GM12878 (cell line): Measurements from ENCODE around the gene METRNL. TPM values are rescaled to one million over a fixed set of nuclear protein-coding genes. Genes with fewer than 3 reads are reported as not detected.

ENCODE experiments used
- BHLHE40 ChIP-seq, 2 experiments: fragments of 450-650 bp in 1 of 2; IDR thresholded peaks; 2 replicates each; pipeline ENCODE4 v1.6.1; 2011 to 2017; ENCODE audit warnings: low read depth in 2 of 2, borderline replicate concordance in 1 of 2, improper control_type of control experiment in 1 of 2, low read length in 1 of 2, mild to moderate bottlenecking in 1 of 2
- BMI1 ChIP-seq: fragments of 450-650 bp; IDR thresholded peaks from 2 replicates; pipeline ENCODE4 v1.6.1; 2016; ENCODE audit warnings: mild to moderate bottlenecking, moderate library complexity, borderline replicate concordance
- EGR1 ChIP-seq, 2 experiments: IDR thresholded peaks; 1 replicate in 1 of 2; 2 replicates in 1 of 2; pipeline ENCODE4 v1.6.1; 2011 to 2012; ENCODE audit warnings: low read depth in 2 of 2, low read length in 2 of 2, borderline replicate concordance in 1 of 2, mild to moderate bottlenecking in 1 of 2, moderate library complexity in 1 of 2
- ETV6 ChIP-seq, 2 experiments: fragments of 450-650 bp in 1 of 2; IDR thresholded peaks in 1 of 2; conservative IDR thresholded peaks in 1 of 2; 2 replicates each; pipeline ENCODE4 v1.6.1; 2014; ENCODE audit warnings: antibody characterized with exemption in 1 of 2, borderline replicate concordance in 1 of 2, low read depth in 1 of 2, mild to moderate bottlenecking in 1 of 2, moderate library complexity in 1 of 2
- EZH2 ChIP-seq: IDR thresholded peaks from 2 replicates; pipeline ENCODE4 v1.6.1; 2012; ENCODE audit warnings: low read depth, mild to moderate bottlenecking, control low read depth, inconsistent platforms, low read length, borderline replicate concordance; ENCODE audit not compliant: control insufficient read depth
- HCFC1 ChIP-seq: fragments of 150-350 bp; IDR thresholded peaks from 2 replicates; pipeline ENCODE4 v1.6.1; 2014; ENCODE audit warnings: low read length
- IKZF1 ChIP-seq: fragments of 450-650 bp; conservative IDR thresholded peaks from 2 replicates; pipeline ENCODE4 v1.6.1; 2017; ENCODE audit warnings: antibody characterized with exemption, mild to moderate bottlenecking
- JUND ChIP-seq: IDR thresholded peaks from 2 replicates; pipeline ENCODE4 v1.6.1; 2012; ENCODE audit warnings: low read depth, mild to moderate bottlenecking, low read length, improper control_type of control experiment, moderate library complexity
- KLF5 ChIP-seq: fragments of 450-650 bp; IDR thresholded peaks from 2 replicates; pipeline ENCODE4 v1.6.1; 2014; ENCODE audit warnings: mild to moderate bottlenecking; ENCODE audit not compliant: partially characterized antibody
- MEF2B ChIP-seq: fragments of 450-650 bp; IDR thresholded peaks from 2 replicates; pipeline ENCODE4 v1.6.1; 2018; ENCODE audit warnings: mild to moderate bottlenecking, moderate library complexity; ENCODE audit not compliant: partially characterized antibody, poor library complexity, severe bottlenecking
- NFYA ChIP-seq: IDR thresholded peaks from 2 replicates; pipeline ENCODE4 v1.6.1; 2011; ENCODE audit warnings: low read depth, mild to moderate bottlenecking, low read length, improper control_type of control experiment, borderline replicate concordance
- PAX8 ChIP-seq: fragments of 450-650 bp; IDR thresholded peaks from 2 replicates; pipeline ENCODE4 v1.6.1; 2017; ENCODE audit warnings: mild to moderate bottlenecking, moderate library complexity
- SMAD5 ChIP-seq: IDR thresholded peaks from 2 replicates; pipeline ENCODE4 v1.6.1; 2016; ENCODE audit warnings: antibody characterized with exemption, low read depth
- SMC3 ChIP-seq: IDR thresholded peaks from 2 replicates; pipeline ENCODE4 v1.6.1; 2011; ENCODE audit warnings: low read length, improper control_type of control experiment, borderline replicate concordance
- SUZ12 ChIP-seq: fragments of 200-600 bp; sonication (generic); IDR thresholded peaks from one replicate; pipeline ENCODE4 v1.6.1; 2018; ENCODE audit warnings: antibody characterized with exemption, mild to moderate bottlenecking; ENCODE audit not compliant: unreplicated experiment
- ZBED1 ChIP-seq: IDR thresholded peaks from 2 replicates; pipeline ENCODE4 v1.6.1; 2016; ENCODE audit warnings: borderline replicate concordance
- ZNF217 ChIP-seq: fragments of 450-650 bp; IDR thresholded peaks from 2 replicates; pipeline ENCODE4 v1.6.1; 2017; ENCODE audit warnings: antibody characterized with exemption, mild to moderate bottlenecking
- polyA plus RNA-seq, 11 experiments: library from polyadenylated mRNA; depleted of rRNA in 4 of 11; unstranded in 6 of 11; stranded (reverse) in 5 of 11; fragments of >200 nt; fragmentation: Nextera tagmentation in 4 of 11; fragmentation: Illumina TruSeq in 1 of 11; extraction: Ambion mirVana in 4 of 11; extraction: Trizol in 1 of 11; gene quantifications; 1 replicate in 1 of 11; 2 replicates in 10 of 11; pipeline versions ENCODE4 v1.2.1 to v1.2.3, GENCODE V29; 2011 to 2016; ENCODE audit warnings: inconsistent platforms in 2 of 11, missing spikeins in 2 of 11, low read depth in 1 of 11
- total RNA-seq, 4 experiments: library from RNA; depleted of rRNA in 3 of 4; stranded (reverse); fragments of >200 nt in 3 of 4; fragmentation: Illumina TruSeq in 1 of 4; extraction: Trizol in 1 of 4; gene quantifications; 2 replicates each; pipeline versions ENCODE4 v1.2.1 to v1.2.3, GENCODE V29; 2013 to 2021
- TF ChIP-seq, protein P1 (sequence below): IDR thresholded peaks from 2 replicates; pipeline ENCODE4 v1.6.1; 2011; ENCODE audit warnings: borderline replicate concordance, low read depth, mild to moderate bottlenecking, moderate library complexity, low read length; ENCODE audit not compliant: insufficient read depth, poor library complexity, severe bottlenecking
- TF ChIP-seq, protein P2 (sequence below): IDR thresholded peaks from 2 replicates; pipeline ENCODE4 v1.6.1; 2012; ENCODE audit warnings: mild to moderate bottlenecking, low read depth, low read length

The METRNL gene
- total and polyA plus RNA-seq, 10 of the 15 experiments (the other 5 are each of a cell fraction or from before 2014, with no cell fraction given), result 0.05 to 3.7 (median 0.48) TPM; not detected in 2

DNA sequence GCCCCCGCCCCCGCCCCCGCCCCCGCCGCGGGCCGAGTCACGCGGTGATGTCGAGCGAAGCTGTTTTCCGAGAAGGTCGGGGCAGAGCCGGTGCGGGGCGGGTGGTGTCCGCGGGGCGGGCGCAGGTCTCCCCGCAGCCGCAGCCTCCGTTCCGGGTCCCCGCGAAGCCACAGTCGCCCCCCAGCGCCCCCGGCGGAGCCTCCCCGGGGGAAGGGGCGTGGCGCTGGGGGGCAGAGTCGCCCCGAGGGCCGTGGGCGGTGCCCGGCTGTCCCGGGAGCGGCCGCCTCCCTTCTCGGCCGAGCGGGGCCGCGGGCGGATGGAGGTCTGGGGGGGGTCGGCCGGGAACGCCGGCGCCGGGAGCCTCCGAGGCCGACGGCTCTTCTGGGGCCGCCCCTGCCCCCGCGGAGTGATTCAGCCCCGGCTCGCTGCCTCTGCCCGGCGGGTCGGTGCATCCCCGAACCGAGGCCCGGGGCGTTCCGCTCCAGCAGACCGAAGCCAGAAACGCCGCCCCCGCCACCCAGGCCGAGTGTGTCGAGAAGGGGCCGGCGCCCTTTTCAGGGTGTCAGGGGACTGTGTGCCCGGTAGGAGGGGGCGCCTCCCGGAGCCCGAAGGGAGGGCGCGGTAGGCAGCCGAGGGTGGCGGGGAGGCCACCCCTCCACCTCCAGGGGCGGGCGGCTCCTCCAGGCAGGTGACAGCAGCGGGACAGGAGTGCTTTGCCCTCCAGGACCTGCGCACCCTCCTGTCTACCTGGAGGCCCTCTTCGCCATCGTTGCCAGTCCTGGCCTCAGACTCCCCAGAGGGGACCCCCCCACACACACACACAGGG, 1.7 kb downstream of the METRNL start (continued):
- TF ChIP-seq, protein P1, sequence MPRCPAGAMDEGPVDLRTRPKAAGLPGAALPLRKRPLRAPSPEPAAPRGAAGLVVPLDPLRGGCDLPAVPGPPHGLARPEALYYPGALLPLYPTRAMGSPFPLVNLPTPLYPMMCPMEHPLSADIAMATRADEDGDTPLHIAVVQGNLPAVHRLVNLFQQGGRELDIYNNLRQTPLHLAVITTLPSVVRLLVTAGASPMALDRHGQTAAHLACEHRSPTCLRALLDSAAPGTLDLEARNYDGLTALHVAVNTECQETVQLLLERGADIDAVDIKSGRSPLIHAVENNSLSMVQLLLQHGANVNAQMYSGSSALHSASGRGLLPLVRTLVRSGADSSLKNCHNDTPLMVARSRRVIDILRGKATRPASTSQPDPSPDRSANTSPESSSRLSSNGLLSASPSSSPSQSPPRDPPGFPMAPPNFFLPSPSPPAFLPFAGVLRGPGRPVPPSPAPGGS, result no peak
- TF ChIP-seq, protein P2, sequence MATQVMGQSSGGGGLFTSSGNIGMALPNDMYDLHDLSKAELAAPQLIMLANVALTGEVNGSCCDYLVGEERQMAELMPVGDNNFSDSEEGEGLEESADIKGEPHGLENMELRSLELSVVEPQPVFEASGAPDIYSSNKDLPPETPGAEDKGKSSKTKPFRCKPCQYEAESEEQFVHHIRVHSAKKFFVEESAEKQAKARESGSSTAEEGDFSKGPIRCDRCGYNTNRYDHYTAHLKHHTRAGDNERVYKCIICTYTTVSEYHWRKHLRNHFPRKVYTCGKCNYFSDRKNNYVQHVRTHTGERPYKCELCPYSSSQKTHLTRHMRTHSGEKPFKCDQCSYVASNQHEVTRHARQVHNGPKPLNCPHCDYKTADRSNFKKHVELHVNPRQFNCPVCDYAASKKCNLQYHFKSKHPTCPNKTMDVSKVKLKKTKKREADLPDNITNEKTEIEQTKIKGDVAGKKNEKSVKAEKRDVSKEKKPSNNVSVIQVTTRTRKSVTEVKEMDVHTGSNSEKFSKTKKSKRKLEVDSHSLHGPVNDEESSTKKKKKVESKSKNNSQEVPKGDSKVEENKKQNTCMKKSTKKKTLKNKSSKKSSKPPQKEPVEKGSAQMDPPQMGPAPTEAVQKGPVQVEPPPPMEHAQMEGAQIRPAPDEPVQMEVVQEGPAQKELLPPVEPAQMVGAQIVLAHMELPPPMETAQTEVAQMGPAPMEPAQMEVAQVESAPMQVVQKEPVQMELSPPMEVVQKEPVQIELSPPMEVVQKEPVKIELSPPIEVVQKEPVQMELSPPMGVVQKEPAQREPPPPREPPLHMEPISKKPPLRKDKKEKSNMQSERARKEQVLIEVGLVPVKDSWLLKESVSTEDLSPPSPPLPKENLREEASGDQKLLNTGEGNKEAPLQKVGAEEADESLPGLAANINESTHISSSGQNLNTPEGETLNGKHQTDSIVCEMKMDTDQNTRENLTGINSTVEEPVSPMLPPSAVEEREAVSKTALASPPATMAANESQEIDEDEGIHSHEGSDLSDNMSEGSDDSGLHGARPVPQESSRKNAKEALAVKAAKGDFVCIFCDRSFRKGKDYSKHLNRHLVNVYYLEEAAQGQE, result no peak
- TF ChIP-seq ZNF217 (no peak), ETV6 (conservative IDR thresholded peaks at IDR 0.05 in 1 of 2, IDR thresholded peaks at IDR 0.05 in 1 of 2; ENCODE audit: borderline replicate concordance in 1 of 2, low read depth in 1 of 2) (no peak), SMAD5 (no peak), EGR1 (IDR thresholded peaks at IDR 0.05; ENCODE audit: borderline replicate concordance in 1 of 2, low read depth in 2 of 2, low read length in 2 of 2) (peak in 1 of 2 experiments; percentile 85; a peak in 2 of 3 replicates), BHLHE40 (IDR thresholded peaks at IDR 0.05; ENCODE audit: borderline replicate concordance in 1 of 2, low read depth in 2 of 2, low read length in 1 of 2) (peak in 1 of 2 experiments; percentile 42; a peak in 1 of 4 replicates), BMI1 (no peak), ZBED1 (no peak), PAX8 (no peak), IKZF1 (peak; percentile 52), JUND (no peak), HCFC1 (no peak), SUZ12 (peak; percentile 29), KLF5 (peak; percentile 26), MEF2B (peak; percentile 20), SMC3 (no peak), EZH2 (no peak), NFYA (no peak)
